Left lung (tissue), 10 donors: Measurements from ENCODE around the gene CD74. TPM values are rescaled to one million over a fixed set of nuclear protein-coding genes. Genes with fewer than 3 reads are reported as not detected.
"Not testable (repeated sequence)": the region's sequence is repeated elsewhere in the genome, so short reads cannot be mapped to it uniquely, and the experiment has no call there.

Source experiments
- ATAC-seq: fragments of 200-7000 bp; cut with Tn5 transposase; one replicate; pipeline ENCODE4 v1.9.1; 2020; ENCODE audit warnings: moderate library complexity
- DNase-seq, 4 donors: peaks; one replicate each; pipeline ENCODE4 v3.0.0-alpha.2; 2013 to 2020
- H3K27ac ChIP-seq, 2 donors: fragments of 200-600 bp; sonication (generic) in 1 of 2; one replicate each; pipeline versions ENCODE4 v1.5.0 to v1.8.0; 2020 to 2021
- H3K27me3 ChIP-seq, 2 donors: fragments of 200-600 bp; sonication (generic) in 1 of 2; one replicate each; pipeline versions ENCODE4 v1.5.0 to v1.8.0; 2020 to 2021
- H3K36me3 ChIP-seq, 2 donors: fragments of 200-600 bp; sonication (generic) in 1 of 2; one replicate each; pipeline versions ENCODE4 v1.5.0 to v1.8.0; 2020 to 2021
- H3K4me1 ChIP-seq, 2 donors: fragments of 200-600 bp; one replicate each; pipeline ENCODE4 v1.8.0; 2021
- H3K4me3 ChIP-seq, 2 donors: fragments of 200-600 bp; sonication (generic) in 1 of 2; one replicate each; pipeline versions ENCODE4 v1.5.0 to v1.8.0; 2020 to 2021; ENCODE audit warnings: mild to moderate bottlenecking in 1 of 2
- H3K9me3 ChIP-seq, 2 donors: fragments of 200-600 bp; sonication (generic) in 1 of 2; one replicate each; pipeline versions ENCODE4 v1.5.0 to v1.8.0; 2020 to 2021
- CTCF ChIP-seq, 2 donors: fragments of 200-600 bp; sonication (generic) in 1 of 2; IDR thresholded peaks; one replicate each; pipeline versions ENCODE4 v1.5.0 to v1.8.0; 2021; ENCODE audit warnings: antibody characterized with exemption in 2 of 2
- intact Hi-C, 2 donors: fragments of 100-400 bp; cut with DNase I; formaldehyde crosslinking; loops; one replicate each; pipeline versions ENCODE4 v1.11.2 to v1.14.2; 2022
- polyA plus RNA-seq, 6 donors: library from polyadenylated mRNA; unstranded; fragments of 120-200 nt; gene quantifications; one replicate each; pipeline ENCODE4 v1.2.1, GENCODE V29; 2013; ENCODE audit not compliant: insufficient read length in 6 of 6
- total RNA-seq, 2 donors: library from RNA; stranded (reverse); fragmentation: NEBNext Ultra II Directional; extraction: Animal tissue kit (Norgen Biotek cat#: 25700); gene quantifications; one replicate each; pipeline ENCODE4 v1.2.1, GENCODE V29; 2021
- donor health status: DM: no; HTN: yes; CAD: no.
- donor health status: DM: no; HTN: no; CAD: no.

The CD74 gene
- total and polyA plus RNA-seq, 8 donors = 143 to 2,212 (median 189) TPM

GRCh38 chr5:150419630-150420270 is 7.0 kb upstream of the CD74 start:
- DNase-seq (no peak), ATAC-seq (no peak)
- H3K9me3 ChIP-seq = no peaks in the 10 kb centered on the region
- H3K27me3 ChIP-seq = no peaks in the 10 kb centered on the region
- H3K4me1 ChIP-seq = no peaks in the 10 kb centered on the region
- H3K4me3 ChIP-seq = no peak overlapping the region
- intact Hi-C loops = no loop called here
- TF ChIP-seq CTCF (IDR thresholded peaks at IDR 0.05) = no peak
- no peaks in the 10 kb centered on the region for H3K36me3 ChIP-seq
- no peak overlapping the region for H3K27ac ChIP-seq

- DNase-seq, H3K27me3 ChIP-seq, intact Hi-C loops, ATAC-seq, H3K9me3 ChIP-seq, H3K4me3 ChIP-seq, H3K36me3 ChIP-seq: not testable (repeated sequence)
- peak overlapping the region; percentile 92 to 97 for H3K27ac ChIP-seq
- peaks cover 6 to 39% of the 10 kb centered on the region in 2 donors for H3K4me1 ChIP-seq
Observed at GRCh38 chr5:150413902-150414790, 1.4 kb upstream of the CD74 start.

- DNase-seq = no peak
- Histone ChIP-seq H3K27me3 (no peaks in the 10 kb centered on the region), H3K9me3 (no peaks in the 10 kb centered on the region), H3K4me3 (peak overlapping the region in 1 of 2 donors; percentile 60), H3K36me3 (peaks cover 0 to 4% of the 10 kb centered on the region in 2 donors), H3K27ac (peak overlapping the region; percentile 92 to 97), H3K4me1 (peaks cover 6 to 47% of the 10 kb centered on the region in 2 donors)
- no peak for ATAC-seq
- intact Hi-C loops = no loop called here
- no peak for TF ChIP-seq CTCF (IDR thresholded peaks at IDR 0.05)
Observed at GRCh38 chr5:150413176-150413901, 629 bp upstream of the CD74 start.

- peak; percentile 50 for ATAC-seq
- Histone ChIP-seq H3K4me1 (peaks cover 6 to 60% of the 10 kb centered on the region in 2 donors), H3K9me3 (no peaks in the 10 kb centered on the region), H3K4me3 (peak overlapping the region; percentile 48 to 60), H3K27me3 (no peaks in the 10 kb centered on the region), H3K27ac (peak overlapping the region; percentile 92 to 97), H3K36me3 (peaks cover 0 to 24% of the 10 kb centered on the region in 2 donors)
- intact Hi-C loops = no loop called here
- no peak for TF ChIP-seq CTCF (IDR thresholded peaks at IDR 0.05)
- peak in 2 of 4 donors; percentile 28 to 85 for DNase-seq
Observed at GRCh38 chr5:150411245-150411979, 1.3 kb downstream of the CD74 start.
